Renal cortical epithelial cell (primary cell): Measurements from ENCODE around the gene HMGA1. TPM values are rescaled to one million over a fixed set of nuclear protein-coding genes. Genes with fewer than 3 reads are reported as not detected.

ENCODE experiments used
- DNase-seq: peaks from one replicate; pipeline ENCODE4 v3.0.0-alpha.2; 2011; ENCODE audit warnings: low read depth
- total RNA-seq: library from RNA; depleted of rRNA; stranded (reverse); fragments of >200 nt; gene quantifications from 2 replicates; pipeline ENCODE4 v1.2.3, GENCODE V29; 2014

The HMGA1 gene
- total RNA-seq, 1 donor from 2014 or later, result 41.1 TPM

DNA sequence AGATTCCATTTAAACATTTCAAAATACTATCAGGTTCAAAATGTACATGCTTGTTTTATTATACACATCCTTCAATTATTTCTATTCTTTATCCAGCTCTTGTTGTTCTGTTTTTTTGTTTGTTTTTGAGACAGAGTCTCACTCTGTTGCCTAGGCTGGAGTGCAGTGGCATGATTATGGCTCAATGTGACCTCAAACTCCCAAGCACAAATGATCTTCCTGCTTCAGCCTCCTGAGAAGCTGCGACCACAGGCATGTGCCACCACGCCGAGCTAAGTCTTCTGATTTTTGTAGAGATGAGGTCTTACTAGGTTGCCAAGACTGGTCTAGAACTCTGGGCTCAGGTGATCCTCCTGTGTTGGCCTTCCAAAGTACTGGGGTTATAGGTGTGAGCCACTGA, 56.3 kb downstream of the HMGA1 start:
- no peak for DNase-seq

DNA sequence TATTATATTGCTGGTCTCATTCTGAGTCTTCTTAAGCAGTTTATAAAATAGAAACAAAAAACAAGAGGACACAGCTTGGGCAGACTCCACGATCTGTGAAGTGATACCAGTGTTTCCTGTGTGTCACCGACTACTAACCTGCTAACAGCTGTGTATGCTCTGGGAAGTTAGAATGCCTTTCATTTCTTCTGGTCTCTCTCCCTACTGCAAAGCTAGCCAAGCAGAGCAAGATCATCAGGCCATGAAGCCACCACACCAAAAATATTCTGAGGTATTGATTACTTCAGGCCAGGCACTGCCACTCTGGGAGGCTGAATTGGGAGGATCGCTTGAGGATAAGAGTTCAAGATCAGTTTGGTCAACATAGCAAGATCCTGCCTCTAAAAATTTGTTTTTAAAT, 59.0 kb downstream of the HMGA1 start:
- DNase-seq, result peak; percentile 79

Other genes with a start within 250 kb of the HMGA1 start
- gene GRM4, start 90.8 kb upstream of the HMGA1 start, total RNA-seq, result 0.05 TPM in 1 of 2 replicates, not detected in the other
- 9.9 and 30.6 TPM in 2 replicates for gene SMIM29, start 12.1 kb downstream of the HMGA1 start, total RNA-seq
- gene NUDT3, start 155.8 kb downstream of the HMGA1 start, total RNA-seq, result 19.3 and 26.9 TPM in 2 replicates
- gene RPS10, start 189.2 kb downstream of the HMGA1 start, total RNA-seq, result 755 and 4,125 TPM in 2 replicates
- gene PACSIN1, start 229.2 kb downstream of the HMGA1 start, total RNA-seq, result under 0.01 TPM in 1 of 2 replicates, not detected in the other